ENCODE data around the gene PHC2.

Gene PHC2

GRCh38 chr1:33349778-33350610 is 80.9 kb downstream of the PHC2 start (continued):
- peak; percentile 84; the same call in 1 of the 2 replicates for TF ChIP-seq ZSCAN5A (tag by site-specific recombination; IDR thresholded peaks at IDR 0.05)
- peak; percentile 87 for TF ChIP-seq PATZ1 (tag by site-specific recombination; IDR thresholded peaks at IDR 0.05)
- peak; percentile 89; the same call in 1 of the 2 replicates for TF ChIP-seq ZNF391 (tag by site-specific recombination; IDR thresholded peaks at IDR 0.05; ENCODE audit: borderline replicate concordance, low read depth)
- no peak for TF ChIP-seq ZNF155 (tag by site-specific recombination; IDR thresholded peaks at IDR 0.05)
- peak; percentile 50 for TF ChIP-seq WT1 (tag by site-specific recombination; IDR thresholded peaks at IDR 0.05)
- TF ChIP-seq ZNF26 (tag by site-specific recombination; IDR thresholded peaks at IDR 0.05) = no peak
- TF ChIP-seq ZNF747 (tag by site-specific recombination; IDR thresholded peaks at IDR 0.05) = no peak
- TF ChIP-seq ZFP41 (tag by site-specific recombination; IDR thresholded peaks at IDR 0.05; ENCODE audit: borderline replicate concordance) = no peak
- no peak for TF ChIP-seq OVOL3 (tag by site-specific recombination; IDR thresholded peaks at IDR 0.05)
- peak; percentile 38 for TF ChIP-seq ZBTB11 (tag by site-specific recombination; conservative IDR thresholded peaks at IDR 0.05; ENCODE audit: low read depth)
- no peak for TF ChIP-seq ZNF510 (tag by site-specific recombination; IDR thresholded peaks at IDR 0.05; ENCODE audit: insufficient replicate concordance)
- TF ChIP-seq ZNF350 (tag by site-specific recombination; IDR thresholded peaks at IDR 0.05) = no peak
- TF ChIP-seq HOXA7 (CRISPR knock-in tag; IDR thresholded peaks at IDR 0.05; ENCODE audit: borderline replicate concordance) = no peak
- TF ChIP-seq ZNF202 (tag by site-specific recombination; IDR thresholded peaks at IDR 0.05; ENCODE audit: borderline replicate concordance) = no peak
- TF ChIP-seq ZNF433 (tag by site-specific recombination; IDR thresholded peaks at IDR 0.05; ENCODE audit: low read depth) = no peak
- peak; percentile 9; the same call in 1 of the 2 replicates for TF ChIP-seq ZNF580 (tag by site-specific recombination; IDR thresholded peaks at IDR 0.05)
- no peak for TF ChIP-seq HOXC10 (CRISPR knock-in tag; IDR thresholded peaks at IDR 0.05)
- 0 out of 2 replicates have a peak, but pooled peaks have one; percentile 9 for TF ChIP-seq INSM2 (tag by site-specific recombination; IDR thresholded peaks at IDR 0.05)
- TF ChIP-seq ZNF596 (tag by site-specific recombination; IDR thresholded peaks at IDR 0.05) = no peak
- no peak for TF ChIP-seq FEZF1 (tag by site-specific recombination; IDR thresholded peaks at IDR 0.05)
- peak; percentile 10; the same call in 1 of the 2 replicates for TF ChIP-seq ZNF398 (tag by site-specific recombination; IDR thresholded peaks at IDR 0.05)
- peak; percentile 38 for TF ChIP-seq GLIS1 (tag by site-specific recombination; IDR thresholded peaks at IDR 0.05)
- no peak for TF ChIP-seq ZNF146 (tag by site-specific recombination; IDR thresholded peaks at IDR 0.05)
- no peak for TF ChIP-seq ZNF571 (tag by site-specific recombination; IDR thresholded peaks at IDR 0.05)
- TF ChIP-seq ZNF366 (tag by site-specific recombination; conservative IDR thresholded peaks at IDR 0.05) = no peak
- TF ChIP-seq SP7 (tag by site-specific recombination; IDR thresholded peaks at IDR 0.05) = peak; percentile 79
- TF ChIP-seq SCRT2 (tag by site-specific recombination; IDR thresholded peaks at IDR 0.05) = no peak; the same call in 1 of the 2 replicates
